ENCODE results near the gene PRR15. TPM values are rescaled to one million over a fixed set of nuclear protein-coding genes. Genes with fewer than 3 reads are reported as not detected.

The PRR15 gene
- total RNA-seq, 1 experiment from 2014 or later, result 2.9 TPM

- no peak for TF ChIP-seq EZH2phosphoT487 (IDR thresholded peaks at IDR 0.05; ENCODE audit: borderline replicate concordance)
- no peak for TF ChIP-seq YY1 (IDR thresholded peaks at IDR 0.05; ENCODE audit: extremely low read depth, insufficient replicate concordance, low read depth, low read length)
- TF ChIP-seq CBX3 (IDR thresholded peaks at IDR 0.05; ENCODE audit: low read depth), result no peak
- TF ChIP-seq TCF7L2 (IDR thresholded peaks at IDR 0.05; ENCODE audit: borderline replicate concordance, extremely low read depth, insufficient read depth, insufficient read length), result no peak
- TF ChIP-seq MAX (IDR thresholded peaks at IDR 0.05), result no peak
- no peak for TF ChIP-seq SRF (IDR thresholded peaks at IDR 0.05; ENCODE audit: low read depth)
- no peak for TF ChIP-seq REST (IDR thresholded peaks at IDR 0.05; ENCODE audit: low read depth)
- TF ChIP-seq RAD21 (IDR thresholded peaks at IDR 0.05; ENCODE audit: low read depth), result no peak
- no peak for TF ChIP-seq CTCF (IDR thresholded peaks at IDR 0.05 in 2 of 3, conservative IDR thresholded peaks at IDR 0.05 in 1 of 3; ENCODE audit: borderline replicate concordance in 1 of 3, insufficient read depth in 1 of 3, low read depth in 2 of 3, low read length in 2 of 3)
- TF ChIP-seq SIN3A (IDR thresholded peaks at IDR 0.05; ENCODE audit: low read depth), result no peak
- no peak for TF ChIP-seq ZBTB33 (IDR thresholded peaks at IDR 0.05; ENCODE audit: extremely low read depth, insufficient replicate concordance, low read length)
- TF ChIP-seq ELF1 (IDR thresholded peaks at IDR 0.05; ENCODE audit: borderline replicate concordance, low read depth), result no peak
- TF ChIP-seq EZH2 (IDR thresholded peaks at IDR 0.05), result no peak
- no peak for TF ChIP-seq SP1 (IDR thresholded peaks at IDR 0.05; ENCODE audit: low read depth)
- TF ChIP-seq ZFX (IDR thresholded peaks at IDR 0.05), result no peak
- no peak for TF ChIP-seq ATF3 (IDR thresholded peaks at IDR 0.05)
- no peak for TF ChIP-seq EGR1 (IDR thresholded peaks at IDR 0.05; ENCODE audit: low read depth)
- TF ChIP-seq POLR2AphosphoS5 (IDR thresholded peaks at IDR 0.05; ENCODE audit: low read depth, low read length), result no peak
- TF ChIP-seq CEBPB (IDR thresholded peaks at IDR 0.05; ENCODE audit: low read depth), result no peak
- Histone ChIP-seq H3K27me3 (ENCODE audit: insufficient read depth, low read length) (no peaks in the 10 kb centered on the region), H3K36me3 (ENCODE audit: control insufficient read depth in 1 of 2, insufficient read depth in 2 of 2, low read length in 2 of 2) (no peaks in the 10 kb centered on the region), H3K27ac (ENCODE audit: low read depth, low read length) (no peak overlapping the region), H3K9me2 (ENCODE audit: insufficient read depth) (no peaks in the 10 kb centered on the region), H3K4me2 (ENCODE audit: low read length) (no peak overlapping the region), H3K79me2 (ENCODE audit: insufficient read depth, low read length) (no peaks in the 10 kb centered on the region), H3K4me3 (replicated peaks in 1 of 2; ENCODE audit: low read depth in 1 of 2, low read length in 2 of 2) (no peak overlapping the region), H2AFZ (ENCODE audit: low read depth, low read length, poor library complexity, severe bottlenecking) (no peak overlapping the region), H3K9me3 (ENCODE audit: control insufficient read depth in 1 of 2, insufficient read depth in 1 of 2, low read depth in 1 of 2, low read length in 2 of 2) (no peaks in the 10 kb centered on the region), H3K4me1 (ENCODE audit: control insufficient read depth in 1 of 2, insufficient read depth in 2 of 2, low read length in 2 of 2) (no peaks in the 10 kb centered on the region), H3K9ac (ENCODE audit: low read length) (no peak overlapping the region), H4K20me1 (ENCODE audit: insufficient read depth) (no peaks in the 10 kb centered on the region)
- intact Hi-C loops (cut with micrococcal nuclease), result no loop called here
- ATAC-seq (no peak), DNase-seq (ENCODE audit: low read depth, low spot score) (no peak)
- BruUV-seq (replicated peaks), result no TSS peak
- RAD21 ChIA-PET (ENCODE audit: low non-redundant PET in 1 of 2, low total read pairs in 2 of 2, uncharacterized antibody in 2 of 2, unreplicated experiment in 2 of 2), result no interaction called here
- CTCF ChIA-PET, result interaction anchor here (1.3 kb wide), 1 partner anchor 10 kb away, joined by 4 read pairs; no protein-coding TSS in a partner anchor
- POLR2A ChIA-PET, result no interaction called here
Measured at GRCh38 chr7:29599026-29599425, 35.4 kb downstream of the PRR15 start.
